Upper lobe of right lung (tissue), 1 donor: ENCODE measurements around the gene WASF3. TPM values are rescaled to one million over a fixed set of nuclear protein-coding genes. Genes with fewer than 3 reads are reported as not detected.

Experiments used
- ATAC-seq: fragments of 200-7000 bp; cut with Tn5 transposase; one replicate; pipeline ENCODE4 v1.9.1; 2020; ENCODE audit warnings: mild to moderate bottlenecking, moderate library complexity
- DNase-seq: peaks from one replicate; pipeline ENCODE4 v3.0.0-alpha.2; 2020
- H3K27ac ChIP-seq: fragments of 200-600 bp; one replicate; pipeline ENCODE4 v1.8.0; 2022
- H3K27me3 ChIP-seq: fragments of 200-600 bp; one replicate; pipeline ENCODE4 v1.8.0; 2022; ENCODE audit warnings: mild to moderate bottlenecking
- H3K36me3 ChIP-seq: fragments of 200-600 bp; one replicate; pipeline ENCODE4 v1.8.0; 2022
- H3K4me1 ChIP-seq: fragments of 200-600 bp; one replicate; pipeline ENCODE4 v1.8.0; 2022
- H3K4me3 ChIP-seq: fragments of 200-600 bp; one replicate; pipeline ENCODE4 v1.8.0; 2022; ENCODE audit warnings: mild to moderate bottlenecking
- H3K9me3 ChIP-seq: fragments of 200-600 bp; one replicate; pipeline ENCODE4 v1.8.0; 2022
- CTCF ChIP-seq: fragments of 200-600 bp; IDR thresholded peaks from one replicate; pipeline ENCODE4 v1.8.0; 2022; ENCODE audit warnings: antibody characterized with exemption
- intact Hi-C: fragments of 100-400 bp; cut with DNase I; formaldehyde crosslinking; loops from one replicate; pipeline ENCODE4 v1.11.0; 2022
- total RNA-seq: library from RNA; stranded (reverse); fragmentation: NEBNext Ultra II Directional; extraction: Animal tissue kit (Norgen Biotek cat#: 25700); gene quantifications from one replicate; pipeline ENCODE4 v1.2.1, GENCODE V29; 2021
- donor health status: DM: no; HTN: yes; CAD: no; lungs with severe emphysema.

The WASF3 gene
- total RNA-seq, 1 donor from 2014 or later, result 27.9 TPM

- intact Hi-C loops, result no loop called here
- H3K9me3 ChIP-seq, result no peaks in the 10 kb centered on the region
- DNase-seq (no peak), ATAC-seq (no peak)
- TF ChIP-seq CTCF, result no peak
- no peak overlapping the region for H3K4me3 ChIP-seq
- H3K36me3 ChIP-seq, result no peaks in the 10 kb centered on the region
- H3K27ac ChIP-seq, result no peak overlapping the region
- peaks cover 12% of the 10 kb centered on the region for H3K27me3 ChIP-seq
- H3K4me1 ChIP-seq, result no peaks in the 10 kb centered on the region
These were observed 9.2 kb upstream of the WASF3 start for GRCh38 chr13:26548205-26548765.

- H3K9me3 ChIP-seq, result no peaks in the 10 kb centered on the region
- no peaks in the 10 kb centered on the region for H3K4me1 ChIP-seq
- DNase-seq (no peak), ATAC-seq (no peak)
- no peak overlapping the region for H3K27ac ChIP-seq
- H3K36me3 ChIP-seq, result no peaks in the 10 kb centered on the region
- H3K4me3 ChIP-seq, result no peak overlapping the region
- intact Hi-C loops, result no loop called here
- peaks cover 12% of the 10 kb centered on the region for H3K27me3 ChIP-seq
- no peak for TF ChIP-seq CTCF
These were observed 7.8 kb upstream of the WASF3 start for GRCh38 chr13:26549713-26550112.

- Histone ChIP-seq H3K4me1 (no peaks in the 10 kb centered on the region), H3K27me3 (peaks cover 12% of the 10 kb centered on the region), H3K36me3 (no peaks in the 10 kb centered on the region), H3K27ac (no peak overlapping the region), H3K9me3 (no peaks in the 10 kb centered on the region), H3K4me3 (no peak overlapping the region)
- DNase-seq (no peak), ATAC-seq (no peak)
- intact Hi-C loops, result no loop called here
- TF ChIP-seq CTCF, result no peak
These were observed 6.1 kb upstream of the WASF3 start for GRCh38 chr13:26551255-26551860.

GRCh38 chr13:26555413-26555812 is 2.1 kb upstream of the WASF3 start:
- no peak for ATAC-seq
- Histone ChIP-seq H3K36me3 (no peaks in the 10 kb centered on the region), H3K27me3 (peaks cover 8% of the 10 kb centered on the region), H3K4me1 (no peaks in the 10 kb centered on the region), H3K9me3 (no peaks in the 10 kb centered on the region), H3K4me3 (no peak overlapping the region), H3K27ac (no peak overlapping the region)
- intact Hi-C loops, result no loop called here
- no peak for DNase-seq
- TF ChIP-seq CTCF, result no peak

- ATAC-seq, result peak; percentile 29
- Histone ChIP-seq H3K36me3 (no peaks in the 10 kb centered on the region), H3K4me3 (peak overlapping the region; percentile 37), H3K4me1 (peaks cover 3% of the 10 kb centered on the region), H3K27me3 (no peaks in the 10 kb centered on the region), H3K27ac (no peak overlapping the region), H3K9me3 (no peaks in the 10 kb centered on the region)
- intact Hi-C loops, result no loop called here
- TF ChIP-seq CTCF, result no peak
- no peak for DNase-seq
These were observed 461 bp upstream of the WASF3 start for GRCh38 chr13:26557051-26557392.
